GM19463 (cell line): ENCODE measurements around the gene SH2B2.
A peak's percentile ranks its signal among the peaks of the same experiment; 100 is the strongest.
"Not testable (repeated sequence)": the region's sequence is repeated elsewhere in the genome, so short reads cannot be mapped to it uniquely, and the experiment has no call there.

Experiments
- ATAC-seq: cut with Tn5 transposase; IDR thresholded peaks from one replicate; pipeline ENCODE4 v1.9.1; 2021; ENCODE audit warnings: mild to moderate bottlenecking, moderate library complexity; ENCODE audit not compliant: unreplicated experiment

The SH2B2 gene

DNA sequence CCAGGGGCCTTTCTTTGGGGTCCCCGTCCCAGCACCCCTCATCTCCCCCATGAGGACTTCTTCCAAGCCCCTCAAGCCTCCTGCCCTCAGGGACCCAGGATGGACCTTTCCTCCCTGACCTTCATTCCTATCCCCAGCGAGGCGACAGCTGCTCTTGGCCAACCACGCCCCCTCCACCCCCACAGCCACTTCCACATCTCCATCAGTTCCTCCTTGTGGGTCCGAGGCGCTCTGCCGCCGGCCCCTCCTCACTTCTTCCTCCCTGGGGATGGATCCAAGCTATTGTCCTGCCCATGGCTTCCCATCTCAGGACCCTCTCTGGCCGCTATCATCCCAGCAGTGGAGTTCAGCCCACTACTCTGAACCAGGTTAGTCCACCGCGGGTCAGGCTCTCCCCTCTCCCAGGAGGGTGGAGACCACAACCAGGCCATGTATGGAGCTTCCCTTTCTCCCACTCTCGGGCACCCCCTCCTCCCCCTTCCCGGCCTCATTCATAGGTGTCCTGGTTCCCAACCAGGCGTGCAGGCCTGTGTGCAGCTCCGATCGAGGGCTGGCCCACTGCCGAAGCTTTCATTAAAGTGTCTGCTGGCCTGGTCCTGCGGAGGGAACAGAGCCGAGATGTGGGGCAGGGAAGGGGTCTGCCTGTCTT is 1.7 kb upstream of the SH2B2 start:
- no peak for ATAC-seq

- ATAC-seq: no peak
Measured at GRCh38 chr7:102285540-102286236, 980 bp upstream of the SH2B2 start.

DNA sequence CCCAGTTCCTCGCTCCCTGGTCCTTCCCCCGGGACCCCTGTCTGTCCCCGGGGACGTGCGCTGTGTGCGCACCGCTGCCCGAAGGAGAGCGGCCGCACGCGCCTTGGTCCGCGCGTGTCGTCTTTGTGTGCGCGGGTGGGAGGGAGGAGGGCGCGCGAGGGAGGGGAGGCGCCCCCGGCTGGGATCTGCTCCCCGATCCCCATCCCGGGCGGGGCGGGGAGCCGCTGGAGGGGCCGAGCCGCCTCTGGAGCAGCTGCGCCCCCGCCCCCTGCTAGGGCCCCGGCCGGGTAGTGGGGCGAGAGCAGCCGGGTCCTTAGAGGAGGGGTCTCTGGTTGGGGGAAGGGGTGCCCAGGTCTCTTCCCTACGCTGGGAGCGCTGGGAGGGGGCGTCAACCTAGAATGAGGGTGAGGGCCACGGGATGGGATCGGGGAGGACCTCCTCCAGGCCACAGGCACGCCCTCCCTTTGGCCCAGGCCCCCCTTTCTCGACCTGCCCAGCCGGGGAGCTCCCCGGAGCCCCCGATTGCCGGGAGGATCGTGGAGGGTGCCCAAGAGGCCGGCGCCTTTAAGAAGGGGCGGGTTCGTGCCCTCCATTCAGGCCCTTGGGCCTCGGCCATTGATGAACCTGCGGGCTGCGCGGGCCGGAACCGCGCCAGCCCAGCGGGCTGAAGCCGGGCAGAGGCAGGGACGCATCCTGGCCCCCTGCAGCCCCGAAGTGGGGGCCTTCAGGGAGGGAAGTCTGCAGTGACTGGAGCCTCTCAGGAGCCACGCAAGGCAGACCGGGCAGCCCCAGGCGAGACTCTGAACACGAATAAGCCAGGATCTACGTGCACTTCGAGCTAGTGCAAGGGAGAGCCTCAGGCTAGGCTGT is 678 bp downstream of the SH2B2 start:
- ATAC-seq: no peak

- no peak for ATAC-seq
Measured at GRCh38 chr7:102287981-102288278, 1.3 kb downstream of the SH2B2 start.

- ATAC-seq: no peak
Measured at GRCh38 chr7:102288285-102288930, 1.7 kb downstream of the SH2B2 start.

- no peak for ATAC-seq
Measured at GRCh38 chr7:102289057-102289456, 2.4 kb downstream of the SH2B2 start.

DNA sequence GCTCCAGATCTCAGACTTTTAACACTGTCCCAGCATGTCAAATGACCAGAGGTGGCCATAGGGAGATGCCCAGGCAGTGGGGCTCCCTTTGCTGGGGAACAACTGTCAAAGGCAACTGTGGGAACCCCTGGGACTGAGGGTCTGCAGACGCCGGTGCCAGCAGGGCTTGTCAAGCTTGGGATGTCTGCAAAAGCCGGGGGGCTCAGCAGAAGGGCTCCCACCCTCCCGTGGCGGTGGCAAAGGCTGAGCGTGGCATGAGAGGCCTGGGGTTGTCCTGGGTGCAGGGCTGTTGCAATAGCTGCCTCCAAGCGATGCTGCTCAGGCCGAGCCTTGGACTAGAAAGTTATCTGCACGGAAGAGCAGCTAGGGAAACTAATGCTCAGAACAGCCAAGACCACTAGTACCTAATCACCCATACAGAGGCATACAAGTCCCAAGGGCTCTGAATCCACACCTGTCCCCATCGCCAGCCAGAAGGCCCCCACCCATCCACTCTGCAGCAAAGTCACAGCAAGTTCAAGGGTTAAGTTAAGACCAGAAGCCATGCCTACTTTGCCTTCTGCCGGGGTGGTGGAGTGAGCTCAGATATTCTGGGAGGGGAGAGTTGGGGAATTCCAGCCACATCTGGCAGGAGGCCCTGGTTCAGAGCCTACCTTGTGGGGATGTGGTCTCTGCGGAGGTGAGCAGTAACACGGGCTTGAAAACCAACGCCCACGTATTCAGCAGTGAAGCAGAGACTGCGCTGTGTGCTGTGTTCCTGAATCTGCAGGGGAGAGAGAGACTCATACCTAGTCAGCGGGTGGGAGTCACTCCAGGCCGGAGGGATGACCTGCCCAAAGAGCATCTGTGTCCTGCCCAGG is 4.6 kb downstream of the SH2B2 start:
- ATAC-seq: peak; percentile 48

- no peak for ATAC-seq
Measured at GRCh38 chr7:102291916-102292267, 5.2 kb downstream of the SH2B2 start.

DNA sequence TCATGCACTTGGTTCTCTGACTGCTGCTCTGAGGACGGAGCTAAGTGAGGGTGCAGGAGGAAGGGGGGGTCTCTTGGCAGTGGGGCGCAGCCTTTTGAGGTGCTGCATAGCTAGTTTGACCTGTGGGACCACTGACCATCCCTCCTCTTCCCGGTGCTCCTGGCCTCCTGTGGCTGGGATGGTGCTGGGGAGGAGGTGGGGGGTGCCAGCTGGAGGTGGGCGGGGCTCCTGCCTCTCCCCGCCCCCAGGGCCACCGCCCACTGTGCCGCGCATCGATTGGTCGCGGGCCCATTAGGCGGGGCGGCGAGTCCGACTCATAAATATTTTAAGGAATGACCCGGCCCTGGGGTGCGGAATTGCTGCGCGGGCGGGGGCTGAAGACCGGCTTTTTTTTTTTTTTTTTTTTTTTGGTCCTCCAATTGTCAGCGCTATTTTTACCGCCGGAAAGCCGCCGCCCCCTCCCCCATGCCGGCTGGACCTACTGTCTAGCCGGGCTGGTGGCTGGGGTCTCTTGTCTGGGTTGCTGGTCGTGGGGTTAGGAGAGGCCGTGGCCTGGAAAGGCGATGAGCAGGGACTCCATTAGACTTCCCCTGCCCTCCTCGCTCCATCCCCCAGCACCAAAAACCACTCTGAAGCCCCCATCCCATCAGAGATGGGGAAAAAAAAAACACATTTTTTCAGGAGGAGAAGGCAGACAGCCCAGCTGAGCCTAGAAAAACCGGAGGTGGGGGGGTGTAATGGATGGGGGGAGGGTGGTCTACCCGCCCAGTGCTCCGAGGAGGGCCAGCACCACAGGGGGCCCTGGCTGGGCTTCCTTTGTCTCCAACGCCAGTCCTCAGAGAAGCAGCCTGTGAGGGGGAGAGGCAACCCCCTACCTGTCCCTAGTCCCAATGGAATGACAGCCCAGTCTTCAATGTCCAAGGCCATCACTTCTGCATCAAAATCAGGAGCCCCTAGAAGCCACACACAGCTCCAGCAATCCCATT is 6.4 kb downstream of the SH2B2 start:
- ATAC-seq: no peak

GRCh38 chr7:102294589-102294988 is 7.9 kb downstream of the SH2B2 start:
- no peak for ATAC-seq

- no peak for ATAC-seq
Measured at GRCh38 chr7:102295346-102296178, 8.9 kb downstream of the SH2B2 start.

- ATAC-seq: no peak
Measured at GRCh38 chr7:102296179-102296438, 9.4 kb downstream of the SH2B2 start.

GRCh38 chr7:102296514-102296913 is 9.8 kb downstream of the SH2B2 start:
- no peak for ATAC-seq

- ATAC-seq: no peak
Measured at GRCh38 chr7:102297487-102298218, 11.0 kb downstream of the SH2B2 start.

DNA sequence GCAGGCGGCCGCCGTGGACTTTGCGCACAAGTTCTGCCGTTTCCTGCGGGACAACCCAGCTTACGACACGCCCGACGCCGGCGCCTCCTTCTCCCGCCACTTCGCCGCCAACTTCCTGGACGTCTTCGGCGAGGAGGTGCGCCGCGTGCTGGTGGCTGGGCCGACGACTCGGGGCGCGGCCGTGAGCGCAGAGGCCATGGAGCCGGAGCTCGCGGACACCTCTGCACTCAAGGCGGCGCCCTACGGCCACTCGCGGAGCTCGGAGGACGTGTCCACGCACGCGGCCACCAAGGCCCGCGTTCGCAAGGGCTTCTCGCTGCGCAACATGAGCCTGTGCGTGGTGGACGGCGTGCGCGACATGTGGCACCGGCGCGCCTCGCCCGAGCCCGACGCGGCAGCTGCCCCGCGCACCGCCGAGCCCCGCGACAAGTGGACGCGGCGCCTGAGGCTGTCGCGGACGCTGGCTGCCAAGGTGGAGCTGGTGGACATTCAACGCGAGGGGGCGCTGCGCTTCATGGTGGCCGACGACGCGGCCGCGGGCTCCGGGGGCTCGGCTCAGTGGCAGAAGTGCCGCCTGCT is 14.1 kb downstream of the SH2B2 start:
- no peak for ATAC-seq

DNA sequence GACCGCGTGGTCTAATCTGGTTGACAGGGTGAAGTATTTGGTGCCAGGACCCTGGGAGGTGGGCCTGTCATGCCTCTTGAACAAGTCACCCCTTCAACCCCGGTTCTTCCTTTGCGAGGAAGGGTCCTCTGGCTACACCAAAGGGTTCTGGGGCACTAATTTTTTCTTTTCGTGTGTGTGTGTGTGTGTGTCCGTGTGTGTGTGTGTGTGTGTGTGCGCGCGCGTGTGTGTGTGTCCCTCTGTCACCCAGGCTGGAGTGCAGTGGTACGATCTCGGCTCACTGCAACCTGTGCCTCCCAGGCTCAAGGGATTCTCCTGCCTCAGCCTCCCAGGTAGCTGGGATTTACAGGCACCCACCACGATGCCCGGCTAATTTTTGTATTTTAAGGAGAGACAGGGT is 14.7 kb downstream of the SH2B2 start:
- not testable (repeated sequence) for ATAC-seq

- ATAC-seq: no peak
Measured at GRCh38 chr7:102302025-102302424, 15.4 kb downstream of the SH2B2 start.
